ENCODE data around the gene EFCAB12. TPM values are rescaled to one million over a fixed set of nuclear protein-coding genes. Genes with fewer than 3 reads are reported as not detected.

Gene EFCAB12
- total RNA-seq, 2 experiments from 2014 or later: 1.1 to 2.5 TPM

- Histone ChIP-seq H3K4me1 (ENCODE audit: insufficient read depth, low read length, poor library complexity, severe bottlenecking) (no peaks in the 10 kb centered on the region), H3K79me2 (ENCODE audit: insufficient read depth, low read depth, low read length) (no peaks in the 10 kb centered on the region), H2AFZ (ENCODE audit: low read length) (no peak overlapping the region), H4K20me1 (ENCODE audit: insufficient read depth, low read length) (no peaks in the 10 kb centered on the region), H3K9me2 (ENCODE audit: insufficient read depth, low read length) (no peaks in the 10 kb centered on the region), H3K9me3 (ENCODE audit: low read length) (no peaks in the 10 kb centered on the region), H3K27ac (ENCODE audit: low read depth, low read length, poor library complexity, severe bottlenecking) (no peak overlapping the region), H3K4me2 (ENCODE audit: low read length) (no peak overlapping the region), H3K4me3 (ENCODE audit: low read depth, low read length, poor library complexity, severe bottlenecking) (no peak overlapping the region), H3K36me3 (ENCODE audit: insufficient read depth, low read length) (no peaks in the 10 kb centered on the region)
- DNase-seq (ENCODE audit: low spot score): no peak
- ChIA-PET POLR2A (interaction anchor here (0.5 kb wide), 1 partner anchor 14 kb away, joined by 7 read pairs; no protein-coding TSS in a partner anchor), CTCF (ENCODE audit: unreplicated experiment) (no interaction called here)
- intact Hi-C loops (cut with micrococcal nuclease; ENCODE audit: unreplicated experiment): no loop called here
- BruUV-seq (replicated peaks): no TSS peak
- TF ChIP-seq CTCF (conservative IDR thresholded peaks at IDR 0.05; ENCODE audit: low read length) (no peak), EZH2phosphoT487 (IDR thresholded peaks at IDR 0.05; ENCODE audit: borderline replicate concordance, low read depth, low read length) (no peak)
Measured at GRCh38 chr3:129358177-129358771, 70.2 kb downstream of the EFCAB12 start.

GRCh38 chr3:129357616-129358015, 70.8 kb downstream of the EFCAB12 start:
- no peak overlapping the region for H3K4me2 ChIP-seq (ENCODE audit: low read length)
- no peaks in the 10 kb centered on the region for H3K9me2 ChIP-seq (ENCODE audit: insufficient read depth, low read length)
- H3K4me1 ChIP-seq (ENCODE audit: insufficient read depth, low read length, poor library complexity, severe bottlenecking): no peaks in the 10 kb centered on the region
- POLR2A ChIA-PET: no interaction called here
- H3K9me3 ChIP-seq (ENCODE audit: low read length): no peaks in the 10 kb centered on the region
- no peaks in the 10 kb centered on the region for H3K79me2 ChIP-seq (ENCODE audit: insufficient read depth, low read depth, low read length)
- no peak overlapping the region for H2AFZ ChIP-seq (ENCODE audit: low read length)
- DNase-seq (ENCODE audit: low spot score): no peak
- BruUV-seq (replicated peaks): no TSS peak
- no peak overlapping the region for H3K4me3 ChIP-seq (ENCODE audit: low read depth, low read length, poor library complexity, severe bottlenecking)
- no peak overlapping the region for H3K27ac ChIP-seq (ENCODE audit: low read depth, low read length, poor library complexity, severe bottlenecking)
- intact Hi-C loops (cut with micrococcal nuclease; ENCODE audit: unreplicated experiment): no loop called here
- H4K20me1 ChIP-seq (ENCODE audit: insufficient read depth, low read length): no peaks in the 10 kb centered on the region
- TF ChIP-seq CTCF (conservative IDR thresholded peaks at IDR 0.05; ENCODE audit: low read length) (no peak), EZH2phosphoT487 (IDR thresholded peaks at IDR 0.05; ENCODE audit: borderline replicate concordance, low read depth, low read length) (no peak)
- CTCF ChIA-PET (ENCODE audit: unreplicated experiment): no interaction called here
- no peaks in the 10 kb centered on the region for H3K36me3 ChIP-seq (ENCODE audit: insufficient read depth, low read length)

- ChIA-PET CTCF (ENCODE audit: unreplicated experiment) (no interaction called here), POLR2A (no interaction called here)
- no peak overlapping the region for H3K27ac ChIP-seq (ENCODE audit: low read depth, low read length, poor library complexity, severe bottlenecking)
- no peaks in the 10 kb centered on the region for H4K20me1 ChIP-seq (ENCODE audit: insufficient read depth, low read length)
- no peaks in the 10 kb centered on the region for H3K36me3 ChIP-seq (ENCODE audit: insufficient read depth, low read length)
- no peaks in the 10 kb centered on the region for H3K9me2 ChIP-seq (ENCODE audit: insufficient read depth, low read length)
- no peaks in the 10 kb centered on the region for H3K4me1 ChIP-seq (ENCODE audit: insufficient read depth, low read length, poor library complexity, severe bottlenecking)
- no peaks in the 10 kb centered on the region for H3K9me3 ChIP-seq (ENCODE audit: low read length)
- H3K79me2 ChIP-seq (ENCODE audit: insufficient read depth, low read depth, low read length): no peaks in the 10 kb centered on the region
- no peak for TF ChIP-seq CTCF (conservative IDR thresholded peaks at IDR 0.05; ENCODE audit: low read length)
- no peak for TF ChIP-seq EZH2phosphoT487 (IDR thresholded peaks at IDR 0.05; ENCODE audit: borderline replicate concordance, low read depth, low read length)
- H3K4me3 ChIP-seq (ENCODE audit: low read depth, low read length, poor library complexity, severe bottlenecking): no peak overlapping the region
- BruUV-seq (replicated peaks): no TSS peak
- intact Hi-C loops (cut with micrococcal nuclease; ENCODE audit: unreplicated experiment): no loop called here
- H3K4me2 ChIP-seq (ENCODE audit: low read length): no peak overlapping the region
- no peak for DNase-seq (ENCODE audit: low spot score)
- H2AFZ ChIP-seq (ENCODE audit: low read length): no peak overlapping the region
Measured at GRCh38 chr3:129356756-129357425, 71.5 kb downstream of the EFCAB12 start.
